ENCODE data around the gene LAPTM5.

LAPTM5 gene

GRCh38 chr1:30720271-30721223, 37.0 kb downstream of the LAPTM5 start:
- no peak overlapping the region for H3K4ac ChIP-seq (ENCODE audit: low read length)
- H2BK5ac ChIP-seq (ENCODE audit: low read length) = no peak overlapping the region
- 100% methylated on average over 1 of the region's 16 CpGs; no CpG with 5 or more reads in 1 of the 2 donors for WGBS, 2 donors (ENCODE audit: extremely low coverage in 2 of 2, insufficient read length in 2 of 2, insufficient replicate concordance in 1 of 2)
- no peaks in the 10 kb centered on the region for H3K36me3 ChIP-seq (replicated peaks in 1 of 2; ENCODE audit: control insufficient read depth in 2 of 2, insufficient read depth in 2 of 2, low read length in 2 of 2)
- no peak overlapping the region for H2BK12ac ChIP-seq (ENCODE audit: low read length)
- H3K79me1 ChIP-seq (ENCODE audit: low read depth, low read length) = no peaks in the 10 kb centered on the region
- H3K23ac ChIP-seq (ENCODE audit: low read depth, low read length, poor library complexity) = no peak overlapping the region
- no peaks in the 10 kb centered on the region for H3K27me3 ChIP-seq (ENCODE audit: control insufficient read depth in 3 of 3, insufficient read depth in 3 of 3, low read depth in 1 of 3, low read length in 3 of 3)
- no peak overlapping the region for H4K8ac ChIP-seq (ENCODE audit: low read depth, low read length)
- peaks cover 2 to 3% of the 10 kb centered on the region in 2 donors for H3K4me1 ChIP-seq (ENCODE audit: control insufficient read depth in 2 of 2, insufficient read depth in 1 of 2, low read depth in 1 of 2, low read length in 2 of 2)
- no peak overlapping the region for H2BK120ac ChIP-seq (ENCODE audit: low read depth, low read length)
- H3K27ac ChIP-seq (replicated peaks; ENCODE audit: low read length) = no peak overlapping the region
- no peak overlapping the region for H2BK15ac ChIP-seq (ENCODE audit: low read length)
- no peak overlapping the region for H2AFZ ChIP-seq (ENCODE audit: low read length)
- no peak overlapping the region for H3K4me2 ChIP-seq (ENCODE audit: insufficient read depth, low read length, poor library complexity, severe bottlenecking)
- no peak for DNase-seq (ENCODE audit: low spot score)
- H3K14ac ChIP-seq (ENCODE audit: low read length) = no peak overlapping the region
- H3K9me3 ChIP-seq (replicated peaks in 1 of 2; ENCODE audit: control insufficient read depth in 2 of 2, insufficient read depth in 1 of 2, low read depth in 1 of 2, low read length in 2 of 2) = peaks cover 0 to 2% of the 10 kb centered on the region in 2 donors
- no peak overlapping the region for H3K18ac ChIP-seq (ENCODE audit: low read length)
- peak overlapping the region; percentile 10 for H3K9ac ChIP-seq (ENCODE audit: low read depth, low read length, poor library complexity)
- H3K4me3 ChIP-seq (ENCODE audit: low read length in 2 of 2) = no peak overlapping the region
- no peak overlapping the region for H4K91ac ChIP-seq (ENCODE audit: low read depth, low read length, poor library complexity)
- no peak overlapping the region for H2AK5ac ChIP-seq (ENCODE audit: low read depth, low read length)

DNA sequence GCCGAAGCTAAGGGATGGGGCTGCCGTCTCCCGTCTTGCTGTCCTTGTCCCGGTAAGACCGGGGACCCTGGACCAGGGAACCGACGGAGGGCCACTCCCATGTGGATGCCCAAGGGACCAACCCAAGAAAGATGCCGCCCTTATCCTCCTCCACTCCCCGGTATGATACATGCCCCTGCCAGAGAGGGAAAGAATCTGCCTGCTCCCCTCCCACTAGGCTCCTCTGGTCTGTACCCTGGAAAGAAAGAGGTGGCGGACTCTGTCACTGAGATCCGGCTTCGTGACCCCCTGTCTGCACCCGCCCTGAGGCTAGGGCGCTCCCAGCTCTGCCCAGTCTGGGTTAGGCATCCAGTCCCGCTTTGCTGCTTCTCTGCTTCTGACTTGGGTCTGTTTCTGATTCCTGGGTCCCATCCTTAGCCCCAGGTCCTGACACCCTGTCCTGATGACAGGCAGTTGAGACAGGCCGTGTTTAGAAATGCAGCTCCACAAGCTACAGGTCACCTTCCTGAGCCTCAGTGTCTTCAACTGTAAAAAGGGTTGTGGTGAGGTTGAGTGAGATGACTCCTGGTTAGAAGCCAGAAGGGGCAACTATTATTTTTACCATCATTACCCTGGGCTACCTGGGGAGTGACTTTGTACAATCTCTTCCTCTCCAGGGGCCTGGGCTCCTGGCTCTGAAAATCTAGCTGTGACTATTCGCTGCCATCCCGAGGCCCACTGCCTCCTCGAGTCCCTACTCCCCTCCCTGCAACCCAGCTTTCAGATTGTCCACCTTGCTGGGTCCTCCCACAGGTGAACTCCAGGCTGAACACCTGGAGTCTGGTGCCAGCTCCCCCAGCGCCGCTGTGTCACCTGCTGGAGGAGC, 37.9 kb downstream of the LAPTM5 start:
- Histone ChIP-seq H3K9me3 (replicated peaks in 1 of 2; ENCODE audit: control insufficient read depth in 2 of 2, insufficient read depth in 1 of 2, low read depth in 1 of 2, low read length in 2 of 2) (peaks cover 5 to 6% of the 10 kb centered on the region in 2 donors), H2AFZ (ENCODE audit: low read length) (peak overlapping the region; percentile 99), H3K14ac (ENCODE audit: low read length) (peak overlapping the region; percentile 96), H3K36me3 (replicated peaks in 1 of 2; ENCODE audit: control insufficient read depth in 2 of 2, insufficient read depth in 2 of 2, low read length in 2 of 2) (no peaks in the 10 kb centered on the region), H3K79me1 (ENCODE audit: low read depth, low read length) (no peaks in the 10 kb centered on the region), H2BK15ac (ENCODE audit: low read length) (peak overlapping the region; percentile 98), H4K91ac (ENCODE audit: low read depth, low read length, poor library complexity) (peak overlapping the region; percentile 74), H2BK120ac (ENCODE audit: low read depth, low read length) (no peak overlapping the region), H4K8ac (ENCODE audit: low read depth, low read length) (no peak overlapping the region), H3K9ac (ENCODE audit: low read depth, low read length, poor library complexity) (peak overlapping the region; percentile 65), H2BK12ac (ENCODE audit: low read length) (no peak overlapping the region), H3K4ac (ENCODE audit: low read length) (no peak overlapping the region), H3K4me1 (ENCODE audit: control insufficient read depth in 2 of 2, insufficient read depth in 1 of 2, low read depth in 1 of 2, low read length in 2 of 2) (peaks cover 0 to 3% of the 10 kb centered on the region in 2 donors), H3K18ac (ENCODE audit: low read length) (peak overlapping the region; percentile 44), H3K23ac (ENCODE audit: low read depth, low read length, poor library complexity) (peak overlapping the region; percentile 17), H2AK5ac (ENCODE audit: low read depth, low read length) (peak overlapping the region; percentile 79), H2BK5ac (ENCODE audit: low read length) (no peak overlapping the region), H3K27ac (replicated peaks; ENCODE audit: low read length) (no peak overlapping the region), H3K4me2 (ENCODE audit: insufficient read depth, low read length, poor library complexity, severe bottlenecking) (peak overlapping the region; percentile 100), H3K4me3 (ENCODE audit: low read length in 2 of 2) (peak overlapping the region in 1 of 2 donors; percentile 59), H3K27me3 (ENCODE audit: control insufficient read depth in 3 of 3, insufficient read depth in 3 of 3, low read depth in 1 of 3, low read length in 3 of 3) (no peaks in the 10 kb centered on the region)
- DNase-seq (ENCODE audit: low spot score) = peak; percentile 91
- WGBS, 2 donors (ENCODE audit: extremely low coverage in 2 of 2, insufficient read length in 2 of 2, insufficient replicate concordance in 1 of 2) = no CpG with 5 or more reads among the region's 21 CpGs

- H3K9me3 ChIP-seq (replicated peaks in 1 of 2; ENCODE audit: control insufficient read depth in 2 of 2, insufficient read depth in 1 of 2, low read depth in 1 of 2, low read length in 2 of 2) = peaks cover 5 to 6% of the 10 kb centered on the region in 2 donors
- H2BK12ac ChIP-seq (ENCODE audit: low read length) = no peak overlapping the region
Measured at GRCh38 chr1:30718636-30719405, 38.8 kb downstream of the LAPTM5 start.

More at GRCh38 chr1:30718636-30719405, 38.8 kb downstream of the LAPTM5 start:
- Histone ChIP-seq H3K79me1 (ENCODE audit: low read depth, low read length) (no peaks in the 10 kb centered on the region), H2BK5ac (ENCODE audit: low read length) (no peak overlapping the region), H3K27me3 (ENCODE audit: control insufficient read depth in 3 of 3, insufficient read depth in 3 of 3, low read depth in 1 of 3, low read length in 3 of 3) (no peaks in the 10 kb centered on the region), H2AK5ac (ENCODE audit: low read depth, low read length) (peak overlapping the region; percentile 15), H2AFZ (ENCODE audit: low read length) (peak overlapping the region; percentile 99), H4K91ac (ENCODE audit: low read depth, low read length, poor library complexity) (no peak overlapping the region), H3K14ac (ENCODE audit: low read length) (peak overlapping the region; percentile 49), H3K4me2 (ENCODE audit: insufficient read depth, low read length, poor library complexity, severe bottlenecking) (peak overlapping the region; percentile 100), H3K18ac (ENCODE audit: low read length) (peak overlapping the region; percentile 94), H3K23ac (ENCODE audit: low read depth, low read length, poor library complexity) (peak overlapping the region; percentile 60), H3K4me3 (ENCODE audit: low read length in 2 of 2) (peak overlapping the region; percentile 59 to 79), H2BK120ac (ENCODE audit: low read depth, low read length) (no peak overlapping the region), H3K4ac (ENCODE audit: low read length) (no peak overlapping the region), H2BK15ac (ENCODE audit: low read length) (no peak overlapping the region), H3K4me1 (ENCODE audit: control insufficient read depth in 2 of 2, insufficient read depth in 1 of 2, low read depth in 1 of 2, low read length in 2 of 2) (peaks cover 0 to 3% of the 10 kb centered on the region in 2 donors), H4K8ac (ENCODE audit: low read depth, low read length) (peak overlapping the region; percentile 97), H3K27ac (replicated peaks; ENCODE audit: low read length) (no peak overlapping the region), H3K9ac (ENCODE audit: low read depth, low read length, poor library complexity) (no peak overlapping the region), H3K36me3 (replicated peaks in 1 of 2; ENCODE audit: control insufficient read depth in 2 of 2, insufficient read depth in 2 of 2, low read length in 2 of 2) (no peaks in the 10 kb centered on the region)
- WGBS, 2 donors (ENCODE audit: extremely low coverage in 2 of 2, insufficient read length in 2 of 2, insufficient replicate concordance in 1 of 2) = no CpG with 5 or more reads among the region's 66 CpGs
- no peak for DNase-seq (ENCODE audit: low spot score)

Data from neuronal stem cell (in vitro differentiated cells).